PC-3 (cell line): ENCODE results near the gene HOXC11. TPM values are rescaled to one million over a fixed set of nuclear protein-coding genes. Genes with fewer than 3 reads are reported as not detected.

Experiments used
- ATAC-seq: fragments of 200-7000 bp; cut with Tn5 transposase; 2 replicates; pipeline ENCODE4 v1.9.1; 2020; ENCODE audit warnings: mild to moderate bottlenecking, moderate library complexity
- BruUV-seq: library from RNA; stranded (reverse); fragments of 400-500 nt; replicated peaks from 2 replicates; lab custom pipeline; 2021; lab: Mats Ljungman, UMichigan
- CTCF ChIA-PET: fragments of 300-600 bp; sonication (Branson Sonifier 250); formaldehyde crosslinking; loops from one replicate; lab custom pipeline; 2022; ENCODE audit warnings: antibody characterized with exemption; lab: Charles Lee
- POLR2A ChIA-PET: fragments of 300-600 bp; sonication (Branson Sonifier 250); formaldehyde crosslinking; loops from one replicate; lab custom pipeline; 2022; ENCODE audit warnings: antibody characterized with exemption; ENCODE audit not compliant: unreplicated experiment; lab: Charles Lee
- DNase-seq: peaks from one replicate; pipeline ENCODE4 v3.0.0-alpha.2; 2015
- H2AFZ ChIP-seq: fragments of 300-600 bp; sonication (generic); 2 replicates; pipeline ENCODE4 v1.6.0; 2016; ENCODE audit warnings: antibody characterized with exemption, low read length
- H3F3A ChIP-seq: fragments of 300-600 bp; sonication (generic); one replicate; pipeline ENCODE4 v1.6.0; 2017; ENCODE audit warnings: antibody characterized with exemption, low read length, control low read depth, mild to moderate bottlenecking; ENCODE audit not compliant: unreplicated experiment
- H3K27ac ChIP-seq: fragments of 300-600 bp; sonication (generic); 2 replicates; pipeline ENCODE4 v1.5.1; 2016; ENCODE audit warnings: mild to moderate bottlenecking, low read length
- H3K27me3 ChIP-seq: fragments of 300-600 bp; sonication (generic); 2 replicates; pipeline ENCODE4 v1.6.1; 2016; ENCODE audit warnings: low read length, mixed read lengths
- H3K36me3 ChIP-seq: fragments of 300-600 bp; sonication (generic); 2 replicates; pipeline ENCODE4 v1.6.1; 2016; ENCODE audit warnings: low read depth, mixed run types, low read length, mixed read lengths
- H3K4me1 ChIP-seq: fragments of 300-600 bp; sonication (generic); 2 replicates; pipeline ENCODE4 v1.5.1; 2016; ENCODE audit warnings: low read length; ENCODE audit not compliant: insufficient read depth
- H3K4me2 ChIP-seq: fragments of 300-600 bp; sonication (generic); 2 replicates; pipeline ENCODE4 v1.6.0; 2016; ENCODE audit warnings: low read length
- H3K4me3 ChIP-seq: fragments of 300-600 bp; sonication (generic); 2 replicates; pipeline ENCODE4 v1.5.1; 2016; ENCODE audit warnings: mild to moderate bottlenecking, low read length, mixed read lengths
- H3K79me2 ChIP-seq: fragments of 300-600 bp; sonication (generic); 2 replicates; pipeline ENCODE4 v1.6.1; 2017; ENCODE audit warnings: low read length, mixed read lengths
- H3K9ac ChIP-seq: fragments of 300-600 bp; sonication (generic); 2 replicates; pipeline ENCODE4 v1.6.0; 2016; ENCODE audit warnings: mild to moderate bottlenecking, low read length
- H3K9me2 ChIP-seq: fragments of 300-600 bp; sonication (generic); replicated peaks from 2 replicates; pipeline ENCODE4 v1.6.1; 2016; ENCODE audit warnings: mixed run types, low read length, mixed read lengths
- H3K9me3 ChIP-seq: fragments of 300-600 bp; sonication (generic); 2 replicates; pipeline ENCODE4 v1.6.1; 2016; ENCODE audit warnings: low read length, mixed read lengths
- H4K20me1 ChIP-seq: fragments of 300-600 bp; sonication (generic); 2 replicates; pipeline ENCODE4 v1.6.1; 2016; ENCODE audit warnings: low read length, mixed read lengths
- CTCF ChIP-seq: fragments of 300-600 bp; sonication (generic); conservative IDR thresholded peaks from 2 replicates; pipeline ENCODE4 v1.5.1; 2017; ENCODE audit warnings: antibody characterized with exemption, low read depth, mild to moderate bottlenecking, low read length
- EZH2 ChIP-seq: fragments of 300-600 bp; sonication (generic); IDR thresholded peaks from one replicate; pipeline ENCODE4 v1.6.1; 2017; ENCODE audit warnings: antibody characterized with exemption, mild to moderate bottlenecking, low read length; ENCODE audit not compliant: unreplicated experiment
- EZH2phosphoT487 ChIP-seq: fragments of 300-600 bp; sonication (generic); IDR thresholded peaks from 2 replicates; pipeline ENCODE4 v1.6.1; 2018; ENCODE audit warnings: mild to moderate bottlenecking, antibody characterized with exemption, low read length, borderline replicate concordance
- intact Hi-C: fragments of 100-400 bp; cut with micrococcal nuclease; formaldehyde crosslinking; loops from 2 replicates; pipeline ENCODE4 v1.9.0; 2023
- total RNA-seq: library from RNA; depleted of rRNA; stranded (reverse); fragments of >200 nt; gene quantifications from 2 replicates; pipeline ENCODE4 v1.2.3, GENCODE V29; 2014

Gene HOXC11
- total RNA-seq, 1 experiment from 2014 or later = 0.84 TPM

- ChIA-PET POLR2A (interaction anchor here (0.6 kb wide), 2 partner anchors 58 to 235 kb away, joined by 3 to 6 read pairs; no protein-coding TSS in a partner anchor), CTCF (no interaction called here)
- Histone ChIP-seq H3K9me3 (no peaks in the 10 kb centered on the region), H3K4me3 (peak overlapping the region; percentile 78), H2AFZ (peak overlapping the region; percentile 80), H3K79me2 (peaks cover 78% of the 10 kb centered on the region), H3K27ac (peak overlapping the region; percentile 86), H3K9me2 (no peaks in the 10 kb centered on the region), H3K9ac (peak overlapping the region; percentile 94), H3K27me3 (no peaks in the 10 kb centered on the region), H3K4me1 (peaks cover 46% of the 10 kb centered on the region), H3F3A (no peaks in the 10 kb centered on the region), H3K4me2 (peak overlapping the region; percentile 98), H3K36me3 (no peaks in the 10 kb centered on the region), H4K20me1 (no peaks in the 10 kb centered on the region)
- no TSS peak for BruUV-seq
- intact Hi-C loops = no loop called here
- no peak for DNase-seq
- ATAC-seq = no peak
- TF ChIP-seq EZH2phosphoT487 (no peak), EZH2 (no peak), CTCF (no peak)
Observed at GRCh38 chr12:53994264-53995001, 21.5 kb downstream of the HOXC11 start.

- H3K27ac ChIP-seq = peak overlapping the region; percentile 86
Observed at GRCh38 chr12:53995002-53995377, 22.1 kb downstream of the HOXC11 start.

More at GRCh38 chr12:53995002-53995377, 22.1 kb downstream of the HOXC11 start:
- intact Hi-C loops = no loop called here
- Histone ChIP-seq H3K4me2 (peak overlapping the region; percentile 98), H3K36me3 (no peaks in the 10 kb centered on the region), H3K27me3 (no peaks in the 10 kb centered on the region), H3K4me3 (peak overlapping the region; percentile 78), H3F3A (no peaks in the 10 kb centered on the region), H3K9me3 (no peaks in the 10 kb centered on the region), H3K9me2 (no peaks in the 10 kb centered on the region), H3K4me1 (peaks cover 43% of the 10 kb centered on the region), H4K20me1 (no peaks in the 10 kb centered on the region), H3K9ac (peak overlapping the region; percentile 94), H3K79me2 (peaks cover 83% of the 10 kb centered on the region), H2AFZ (peak overlapping the region; percentile 80)
- ChIA-PET CTCF (no interaction called here), POLR2A (interaction anchor here (0.6 kb wide), 2 partner anchors 57 to 234 kb away, joined by 3 to 6 read pairs; no protein-coding TSS in a partner anchor)
- TF ChIP-seq EZH2phosphoT487 = no peak
- TF ChIP-seq CTCF = no peak
- TF ChIP-seq EZH2 = no peak
- no peak; the same call in 1 of the 2 replicates for ATAC-seq
- BruUV-seq = TSS peak; percentile 92
- no peak for DNase-seq
